Measurements from ENCODE around the gene JPH2.

JPH2 gene

DNA sequence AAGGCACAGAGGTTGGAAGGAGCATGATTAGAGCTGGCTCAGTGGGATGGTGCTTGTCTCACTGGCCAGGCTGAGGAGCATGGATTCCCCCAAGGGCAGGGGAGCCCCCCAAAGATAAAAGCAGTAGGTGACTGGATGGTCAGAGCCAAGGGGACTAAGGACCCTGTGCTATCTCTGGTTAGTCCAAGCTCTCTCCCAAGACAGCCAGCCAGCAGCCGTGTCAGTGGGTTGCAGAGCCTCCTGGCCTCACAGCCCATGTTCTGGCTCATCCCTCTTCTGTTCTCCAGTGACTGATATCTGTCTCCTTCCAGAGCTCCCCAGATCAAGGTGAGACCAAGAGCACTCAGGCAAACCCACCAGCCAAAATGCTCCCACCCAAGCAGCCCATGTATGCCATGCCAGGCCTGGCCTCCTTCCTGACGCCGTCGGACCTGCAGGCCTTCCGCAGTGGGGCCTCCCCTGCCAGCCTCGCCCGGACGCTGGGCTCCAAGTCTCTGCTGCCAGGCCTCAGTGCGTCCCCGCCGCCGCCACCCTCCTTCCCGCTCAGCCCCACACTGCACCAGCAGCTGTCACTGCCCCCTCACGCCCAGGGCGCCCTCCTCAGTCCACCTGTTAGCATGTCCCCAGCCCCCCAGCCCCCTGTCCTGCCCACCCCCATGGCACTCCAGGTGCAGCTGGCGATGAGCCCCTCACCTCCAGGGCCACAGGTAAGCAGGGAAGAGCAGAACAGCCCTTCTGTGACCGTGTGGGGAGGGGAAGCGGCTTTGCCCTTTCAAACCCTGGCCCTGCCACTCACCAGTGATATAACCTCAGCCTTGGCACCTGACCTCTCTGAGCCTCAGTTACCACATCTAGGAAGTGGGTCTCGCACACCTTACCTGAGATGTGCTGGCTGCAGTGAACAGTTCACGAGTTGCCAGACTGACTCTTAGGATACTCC lies 121.3 kb downstream of the JPH2 start:
- H3K4me3 ChIP-seq (ENCODE audit: low read length), result no peak overlapping the region
- no peak for TF ChIP-seq ZNF274 (IDR thresholded peaks at IDR 0.05; ENCODE audit: low read depth, low read length)

DNA sequence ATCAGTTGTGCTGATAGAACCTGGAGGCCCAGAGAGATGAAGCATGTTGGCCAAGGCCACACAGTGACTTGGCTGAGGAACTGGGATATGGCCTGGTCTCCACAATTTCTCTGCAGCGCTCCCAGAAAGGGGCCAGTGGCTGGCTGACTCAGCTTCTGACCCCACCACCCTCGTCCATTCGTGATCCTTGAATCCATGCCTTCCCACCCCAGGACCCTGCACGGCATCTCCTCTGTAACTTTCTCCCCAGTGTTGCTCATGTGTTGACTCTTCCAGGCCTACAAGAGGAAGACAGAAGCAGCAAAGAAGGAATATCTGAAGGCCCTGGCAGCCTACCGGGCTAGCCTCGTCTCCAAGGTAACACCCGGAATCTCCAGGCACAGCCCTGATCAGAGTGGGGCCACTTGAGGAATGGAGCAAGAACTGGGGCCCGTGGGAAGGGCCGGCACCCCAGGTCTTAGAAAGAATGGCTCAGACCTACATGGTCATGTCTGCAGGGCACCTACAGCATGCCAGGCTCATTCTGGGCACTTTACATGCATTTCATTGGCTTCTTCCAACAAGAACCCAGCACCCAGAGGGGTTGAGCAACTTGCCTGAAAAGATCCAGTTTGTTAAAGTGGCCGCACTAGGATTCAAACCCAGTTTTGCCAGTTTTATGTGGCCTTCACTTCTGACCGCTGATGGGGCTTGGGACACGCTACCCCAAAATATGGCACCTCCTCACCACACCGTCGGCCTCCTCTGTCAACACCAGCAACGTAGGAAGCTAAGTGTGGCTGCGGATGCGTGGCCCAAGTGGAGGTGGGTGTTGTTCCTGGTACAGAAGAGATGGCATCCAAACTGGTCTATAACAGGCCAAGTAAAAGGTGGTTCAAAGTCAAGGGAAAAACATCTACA lies 122.2 kb downstream of the JPH2 start:
- no peak for TF ChIP-seq ZNF274 (IDR thresholded peaks at IDR 0.05; ENCODE audit: low read depth, low read length)
- H3K4me3 ChIP-seq (ENCODE audit: low read length), result no peak overlapping the region
